Heart left ventricle (tissue), 16 donors: ENCODE data around the gene WDR73. TPM values are rescaled to one million over a fixed set of nuclear protein-coding genes. Genes with fewer than 3 reads are reported as not detected.
A peak's percentile ranks its signal among the peaks of the same experiment; 100 is the strongest.

ENCODE experiments used
- ATAC-seq, 4 donors: fragments of 200-7000 bp; cut with Tn5 transposase; one replicate each; pipeline ENCODE4 v1.9.1; 2020 to 2022; ENCODE audit warnings: moderate library complexity in 4 of 4, mild to moderate bottlenecking in 3 of 4, moderate number of reproducible peaks in 1 of 4
- DNase-seq, 5 donors: peaks; one replicate each; pipeline ENCODE4 v3.0.0-alpha.2; 2020
- H3K27ac ChIP-seq, 12 donors: fragments of 200-600 bp; sonication (generic) in 4 of 12; one replicate each; pipeline versions ENCODE4 v1.5.0 to v1.8.0; 2016 to 2022; ENCODE audit warnings: mild to moderate bottlenecking in 2 of 12
- H3K27me3 ChIP-seq, 9 donors: fragments of 200-600 bp; sonication (generic) in 2 of 9; one replicate each; pipeline versions ENCODE4 v1.5.1 to v1.8.0; 2016 to 2022; ENCODE audit warnings: mild to moderate bottlenecking in 3 of 9
- H3K36me3 ChIP-seq, 9 donors: fragments of 200-600 bp; sonication (generic) in 2 of 9; one replicate each; pipeline versions ENCODE4 v1.5.0 to v1.8.0; 2018 to 2022; ENCODE audit warnings: mild to moderate bottlenecking in 2 of 9
- H3K4me1 ChIP-seq, 12 donors: fragments of 200-600 bp; sonication (generic) in 4 of 12; one replicate each; pipeline versions ENCODE4 v1.5.0 to v1.8.0; 2016 to 2022; ENCODE audit warnings: mild to moderate bottlenecking in 3 of 12
- H3K4me3 ChIP-seq, 12 donors: fragments of 200-600 bp; sonication (generic) in 4 of 12; one replicate each; pipeline versions ENCODE4 v1.5.0 to v1.8.0; 2017 to 2022; ENCODE audit warnings: mild to moderate bottlenecking in 9 of 12, moderate library complexity in 4 of 12
- H3K9me3 ChIP-seq, 12 donors: fragments of 200-600 bp; sonication (generic) in 4 of 12; one replicate each; pipeline versions ENCODE4 v1.5.0 to v1.8.0; 2016 to 2022; ENCODE audit warnings: mild to moderate bottlenecking in 1 of 12
- POLR2A ChIP-seq, 2 donors: fragments of 450-650 bp; IDR thresholded peaks; one replicate each; pipeline ENCODE4 v1.6.1; 2017; ENCODE audit warnings: antibody characterized with exemption in 2 of 2, mild to moderate bottlenecking in 2 of 2, moderate library complexity in 2 of 2
- WGBS, 4 donors: extraction: QIAGEN DNeasy Blood & Tissue Kit in 2 of 4; methylation state at CpG; one replicate each; pipeline versions ENCODE4 v1.1.5 to v1.1.7; 2013 to 2018; 5-methylcytosine and 5-hydroxymethylcytosine counted together
- intact Hi-C, 10 donors: fragments of 100-400 bp; cut with DNase I; formaldehyde crosslinking; loops; one replicate each; pipeline versions ENCODE4 v1.11.1 to v1.14.2; 2022
- polyA plus RNA-seq, 2 donors: library from polyadenylated mRNA; stranded (reverse); fragments of 200-250 nt; gene quantifications; one replicate each; pipeline ENCODE4 v1.2.3, GENCODE V29; 2013
- total RNA-seq, 9 donors: library from RNA; depleted of rRNA in 2 of 9; stranded (reverse); fragments of >200 nt in 2 of 9; fragmentation: NEBNext Ultra II Directional in 3 of 9; extraction: Animal tissue kit (Norgen Biotek cat#: 25700) in 3 of 9; gene quantifications; one replicate each; pipeline versions ENCODE4 v1.1.0 to v1.2.4, GENCODE V29; 2016 to 2023
- TF ChIP-seq, protein P1 (sequence below), 12 donors: fragments of 200-600 bp; sonication (generic) in 4 of 12; IDR thresholded peaks; one replicate each; pipeline versions ENCODE4 v1.5.0 to v1.8.0; 2018 to 2022; ENCODE audit warnings: antibody characterized with exemption in 12 of 12, mild to moderate bottlenecking in 5 of 12
- donor health status: ischemic (EF 13 %, LVEDD 7.1; RV severe dilation, severe dysfunction).
- donor health status: healthy with polysubstance abuse.
- donor health status: DM: no; HTN: yes; CAD: no.
- donor health status: DM: no; HTN: no; CAD: no.
- donor health status: ischemic (EF 25% LVEDD 6.9; RV normal size, moderate dysfunction).
- donor health status: ischemic (EF 25% LVEDD 5.7; RV mildly dilated, moderate dysfunction).
- donor health status: healthy.
- donor health status: DM: yes; HTN: yes; CAD: no.
- donor health status: ischemic (EF 35%, LVEDD 5.7; RV mildly dilated, moderate dysfunction).
- donor health status: nonischemic (EF 11% LVEDD 7.7; RV severe dilation, severe dysfunction).
- donor health status: DM: yes; HTN: yes; CAD: no.
- donor health status: PGD.
- donor health status: ischemic (EF 29% LVEDD 5.4; RV normal size, mild dysfunction).
- donor health status: nonischemic (EF 23%, LVEDD 6.1; RV moderate dilation, normal function).

WDR73 gene
- total and polyA plus RNA-seq, 11 donors, result 8.7 to 22.2 (median 13.9) TPM

DNA sequence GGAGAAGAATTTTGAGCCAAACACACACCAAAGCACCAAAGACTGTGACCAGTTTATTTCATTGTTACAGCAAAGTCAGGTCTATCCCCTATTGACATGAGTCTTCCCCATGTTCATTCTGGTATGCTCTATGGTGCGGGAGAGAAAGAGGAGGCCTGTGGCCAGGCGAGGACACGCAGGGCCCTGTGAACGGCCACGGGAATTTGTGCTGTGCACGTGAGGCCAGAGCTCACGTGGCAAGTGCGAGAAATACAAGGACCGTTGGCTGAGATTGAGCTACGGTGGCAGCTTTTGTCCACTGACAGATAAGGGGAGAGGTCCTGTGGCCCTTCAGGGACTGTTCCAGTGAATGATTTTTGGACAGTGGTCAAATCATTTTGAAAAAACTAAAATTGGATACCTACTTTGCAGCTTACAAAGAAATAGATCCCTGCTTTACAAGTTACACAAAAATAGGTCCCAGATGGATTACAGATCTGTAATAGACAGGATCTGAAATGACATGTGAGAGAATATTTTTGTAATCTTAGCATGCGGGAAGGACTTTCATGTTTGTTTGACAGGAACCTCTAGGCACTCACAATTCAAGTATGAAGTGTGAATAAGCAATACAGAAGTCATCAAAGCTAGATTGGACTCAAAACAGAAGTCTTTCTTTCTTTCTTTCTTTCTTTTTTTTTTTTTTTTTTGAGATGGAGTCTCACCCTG, 44.1 kb downstream of the WDR73 start:
- H3K4me3 ChIP-seq, result no peak overlapping the region
- H3K36me3 ChIP-seq, result peaks cover 0 to 27% (median 11%) of the 10 kb centered on the region in 9 donors
- DNase-seq, result peak in 2 of 5 donors; percentile 43 to 52
- no peaks in the 10 kb centered on the region for H3K9me3 ChIP-seq
- peak overlapping the region in 9 of 12 donors; percentile 2 to 58 (median 39) for H3K27ac ChIP-seq
- 50 to 62% (median 52%) methylated on average over 11 of the region's 11 CpGs for WGBS, 4 donors
- H3K27me3 ChIP-seq, result no peaks in the 10 kb centered on the region
- no peak for TF ChIP-seq POLR2A (IDR thresholded peaks at IDR 0.05)
- TF ChIP-seq, protein P1, sequence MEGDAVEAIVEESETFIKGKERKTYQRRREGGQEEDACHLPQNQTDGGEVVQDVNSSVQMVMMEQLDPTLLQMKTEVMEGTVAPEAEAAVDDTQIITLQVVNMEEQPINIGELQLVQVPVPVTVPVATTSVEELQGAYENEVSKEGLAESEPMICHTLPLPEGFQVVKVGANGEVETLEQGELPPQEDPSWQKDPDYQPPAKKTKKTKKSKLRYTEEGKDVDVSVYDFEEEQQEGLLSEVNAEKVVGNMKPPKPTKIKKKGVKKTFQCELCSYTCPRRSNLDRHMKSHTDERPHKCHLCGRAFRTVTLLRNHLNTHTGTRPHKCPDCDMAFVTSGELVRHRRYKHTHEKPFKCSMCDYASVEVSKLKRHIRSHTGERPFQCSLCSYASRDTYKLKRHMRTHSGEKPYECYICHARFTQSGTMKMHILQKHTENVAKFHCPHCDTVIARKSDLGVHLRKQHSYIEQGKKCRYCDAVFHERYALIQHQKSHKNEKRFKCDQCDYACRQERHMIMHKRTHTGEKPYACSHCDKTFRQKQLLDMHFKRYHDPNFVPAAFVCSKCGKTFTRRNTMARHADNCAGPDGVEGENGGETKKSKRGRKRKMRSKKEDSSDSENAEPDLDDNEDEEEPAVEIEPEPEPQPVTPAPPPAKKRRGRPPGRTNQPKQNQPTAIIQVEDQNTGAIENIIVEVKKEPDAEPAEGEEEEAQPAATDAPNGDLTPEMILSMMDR (IDR thresholded peaks at IDR 0.05), result no peak
- intact Hi-C loops, result no loop called here
- ATAC-seq, result peak in 3 of 4 donors; percentile 73 to 79 (median 74)
- H3K4me1 ChIP-seq, result peaks cover 0 to 14% (median 6%) of the 10 kb centered on the region in 12 donors

DNA sequence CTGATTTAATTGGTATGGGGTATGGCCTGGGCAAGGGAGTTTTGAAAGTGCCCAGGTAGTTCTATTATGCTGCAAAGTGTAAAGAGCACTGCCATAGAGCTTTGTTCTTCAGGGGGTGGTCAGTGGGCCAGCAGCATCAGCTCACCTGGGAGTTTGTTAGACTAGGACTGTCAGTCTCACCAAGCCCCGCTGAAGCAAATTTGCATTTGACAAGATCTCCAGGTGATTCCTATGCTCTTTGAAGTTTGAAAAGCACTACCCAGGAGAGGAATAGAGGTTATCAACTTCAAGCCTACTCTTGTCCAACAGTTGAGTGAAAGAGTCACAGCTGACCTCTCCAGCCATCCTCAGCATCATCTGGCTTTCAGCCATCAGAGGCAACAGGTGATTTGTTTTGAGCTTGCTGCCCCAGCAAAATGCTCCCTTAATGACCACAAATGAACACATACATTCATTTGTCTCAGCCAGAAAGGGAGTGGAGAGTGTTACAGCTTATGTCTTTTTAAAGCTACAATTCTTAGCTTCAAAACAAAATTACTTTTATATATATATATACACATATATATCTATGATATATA, 45.3 kb downstream of the WDR73 start:
- DNase-seq (no peak), ATAC-seq (no peak)
- WGBS, 4 donors, result 66 to 82% (median 73%) methylated on average over 1 of the region's 1 CpG
- Histone ChIP-seq H3K27ac (no peak overlapping the region), H3K27me3 (no peaks in the 10 kb centered on the region), H3K9me3 (no peaks in the 10 kb centered on the region), H3K4me1 (peaks cover 0 to 14% (median 5%) of the 10 kb centered on the region in 12 donors), H3K4me3 (no peak overlapping the region), H3K36me3 (peaks cover 0 to 36% (median 18%) of the 10 kb centered on the region in 9 donors)
- TF ChIP-seq, protein P1 (IDR thresholded peaks at IDR 0.05), result no peak
- no peak for TF ChIP-seq POLR2A (IDR thresholded peaks at IDR 0.05)
- intact Hi-C loops, result no loop called here

DNA sequence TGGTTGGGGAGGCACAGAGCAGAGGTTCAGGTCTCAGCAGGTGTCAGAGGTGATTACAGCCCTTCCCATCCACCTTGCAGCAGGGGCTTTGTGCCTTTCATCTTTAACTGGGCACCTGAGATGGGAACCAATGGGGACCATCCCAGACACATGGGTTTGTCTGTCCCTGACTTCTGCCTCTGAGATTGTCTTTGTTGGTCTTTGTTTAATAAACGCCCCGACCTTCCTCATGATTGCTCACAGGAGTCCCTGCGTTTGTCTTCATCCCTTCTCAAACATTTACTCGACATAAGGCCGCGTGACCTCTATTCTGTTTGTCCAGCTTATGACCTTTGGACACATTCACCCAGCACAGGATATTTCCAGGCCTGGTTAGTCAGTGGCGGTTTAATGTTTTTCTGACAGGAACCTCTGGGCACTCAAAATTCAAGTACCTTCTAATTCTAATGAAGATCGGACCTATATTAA, 47.4 kb downstream of the WDR73 start:
- H3K27ac ChIP-seq, result no peak overlapping the region
- intact Hi-C loops, result no loop called here
- no peaks in the 10 kb centered on the region for H3K27me3 ChIP-seq
- H3K4me1 ChIP-seq, result peaks cover 0 to 23% (median 7%) of the 10 kb centered on the region in 12 donors
- no peaks in the 10 kb centered on the region for H3K9me3 ChIP-seq
- no peak for ATAC-seq
- DNase-seq, result no peak
- no peak overlapping the region for H3K4me3 ChIP-seq
- peaks cover 0 to 40% (median 18%) of the 10 kb centered on the region in 9 donors for H3K36me3 ChIP-seq
- TF ChIP-seq POLR2A (IDR thresholded peaks at IDR 0.05), result no peak
- 85 to 94% (median 89%) methylated on average over 8 of the region's 8 CpGs for WGBS, 4 donors

DNA sequence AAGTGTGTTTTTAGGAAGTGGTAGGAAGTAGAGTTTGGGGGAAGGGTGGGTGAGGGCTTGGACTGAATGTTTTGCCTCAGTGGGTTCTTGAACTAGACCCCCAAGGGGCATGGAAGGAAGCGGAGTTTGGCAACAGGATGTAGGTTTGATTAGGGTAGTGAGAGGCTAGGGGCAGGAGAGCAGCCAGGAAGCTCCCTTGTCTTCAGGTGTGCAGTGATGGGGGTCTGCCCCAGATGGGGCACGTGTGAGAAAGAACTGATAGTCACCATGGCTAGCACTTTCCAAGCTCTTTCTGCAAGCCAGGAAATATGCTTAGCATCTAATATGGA, 48.6 kb downstream of the WDR73 start:
- peak overlapping the region in 1 of 12 donors; percentile 3 for H3K27ac ChIP-seq
- no peak overlapping the region for H3K4me3 ChIP-seq
- TF ChIP-seq POLR2A (IDR thresholded peaks at IDR 0.05), result no peak
- TF ChIP-seq, protein P1 (IDR thresholded peaks at IDR 0.05), result no peak
- H3K9me3 ChIP-seq, result no peaks in the 10 kb centered on the region
- peaks cover 0 to 27% (median 10%) of the 10 kb centered on the region in 12 donors for H3K4me1 ChIP-seq
- WGBS, 4 donors, result 45 to 65% (median 59%) methylated on average over 2 of the region's 2 CpGs
- intact Hi-C loops, result no loop called here
- peaks cover 0 to 40% (median 18%) of the 10 kb centered on the region in 9 donors for H3K36me3 ChIP-seq
- H3K27me3 ChIP-seq, result no peaks in the 10 kb centered on the region
- ATAC-seq (no peak), DNase-seq (no peak)
